GM19351 (cell line): ENCODE measurements around the gene ZNF227.
"Not testable (repeated sequence)": the region's sequence is repeated elsewhere in the genome, so short reads cannot be mapped to it uniquely, and the experiment has no call there.

ENCODE experiments used
- ATAC-seq: cut with Tn5 transposase; IDR thresholded peaks from one replicate; pipeline ENCODE4 v1.9.1; 2021; ENCODE audit warnings: mild to moderate bottlenecking, moderate library complexity; ENCODE audit not compliant: unreplicated experiment

ZNF227 gene

GRCh38 chr19:44236384-44236783 is 24.1 kb downstream of the ZNF227 start:
- ATAC-seq: no peak

GRCh38 chr19:44252332-44252731 is 40.0 kb downstream of the ZNF227 start:
- ATAC-seq: not testable (repeated sequence)

GRCh38 chr19:44253392-44253791 is 41.1 kb downstream of the ZNF227 start:
- not testable (repeated sequence) for ATAC-seq

GRCh38 chr19:44254496-44254895 is 42.2 kb downstream of the ZNF227 start:
- no peak for ATAC-seq

- ATAC-seq: no peak
Measured at GRCh38 chr19:44255705-44256411, 43.5 kb downstream of the ZNF227 start.

GRCh38 chr19:44258136-44258535 is 45.8 kb downstream of the ZNF227 start:
- ATAC-seq: no peak

- no peak for ATAC-seq
Measured at GRCh38 chr19:44258835-44259413, 46.6 kb downstream of the ZNF227 start.

- no peak for ATAC-seq
Measured at GRCh38 chr19:44260343-44260681, 48.0 kb downstream of the ZNF227 start.

- ATAC-seq: no peak
Measured at GRCh38 chr19:44260695-44261446, 48.5 kb downstream of the ZNF227 start.

GRCh38 chr19:44277331-44277730 is 65.0 kb downstream of the ZNF227 start:
- no peak for ATAC-seq

GRCh38 chr19:44278181-44278690 is 65.9 kb downstream of the ZNF227 start:
- ATAC-seq: no peak

- ATAC-seq: no peak
Measured at GRCh38 chr19:44280916-44281315, 68.6 kb downstream of the ZNF227 start.

- ATAC-seq: no peak
Measured at GRCh38 chr19:44282846-44283245, 70.5 kb downstream of the ZNF227 start.

- no peak for ATAC-seq
Measured at GRCh38 chr19:44284968-44285367, 72.6 kb downstream of the ZNF227 start.
